ENCODE data around the gene HDAC4.

Gene HDAC4

GRCh38 chr2:239112127-239112774 lies 288.6 kb downstream of the HDAC4 start:
- DNase-seq = no peak

DNA sequence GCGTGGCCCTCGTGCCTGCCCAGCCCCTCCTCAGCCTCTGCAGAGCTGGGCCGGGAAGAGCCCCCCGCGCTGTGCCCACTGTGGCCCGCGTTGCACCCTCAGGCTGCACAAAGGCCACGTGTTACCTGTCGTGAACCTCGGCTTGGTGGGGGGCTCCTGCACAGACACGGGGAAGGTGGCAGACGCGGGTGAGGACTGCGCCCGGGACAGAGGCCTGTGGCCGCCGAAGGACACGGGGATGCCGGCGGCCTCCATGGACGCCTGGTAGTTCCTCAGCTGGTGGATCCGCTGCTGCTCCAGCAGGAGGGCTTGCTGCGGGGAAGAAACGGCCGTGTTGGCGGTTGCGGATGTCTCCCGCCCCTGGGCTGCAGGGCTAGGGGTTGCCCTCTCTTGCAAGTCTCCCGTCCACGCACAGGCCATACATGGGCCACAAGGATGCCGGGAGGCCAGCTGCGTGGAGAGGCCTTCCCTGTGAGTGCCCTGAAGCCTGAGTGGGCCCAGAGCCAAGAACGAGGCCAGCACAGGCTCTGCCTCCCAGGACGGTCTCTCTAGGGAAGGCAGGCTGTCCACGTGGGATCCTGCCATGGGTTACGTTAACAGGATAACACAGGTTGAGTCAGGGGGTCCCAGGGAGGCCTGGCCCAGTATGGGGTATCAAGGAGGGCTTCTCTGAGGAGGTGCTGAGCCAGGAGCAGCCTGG lies 289.3 kb downstream of the HDAC4 start:
- DNase-seq = no peak

DNA sequence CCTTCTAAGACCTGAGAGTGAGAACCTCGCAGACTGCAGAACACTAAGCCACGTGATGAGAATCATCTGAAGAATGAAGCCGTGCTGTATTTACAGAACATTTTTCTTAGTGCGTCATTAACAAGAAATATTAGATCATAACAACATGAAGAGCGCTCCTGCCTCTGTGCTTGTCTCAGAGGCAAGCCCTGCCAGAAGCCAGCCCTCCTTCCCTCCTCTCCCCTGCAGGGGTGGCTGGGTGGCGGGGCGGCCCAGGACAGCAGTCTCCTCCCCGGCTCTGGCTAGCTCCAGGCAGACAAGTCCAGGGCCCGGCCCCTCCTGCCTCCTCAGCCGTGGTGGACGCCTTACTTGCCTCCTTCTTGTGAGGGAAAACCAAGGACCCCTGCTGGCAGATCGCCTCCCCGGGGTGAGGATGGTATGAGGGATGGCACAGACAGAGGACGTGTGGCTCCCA lies 290.2 kb downstream of the HDAC4 start:
- DNase-seq = no peak

DNA sequence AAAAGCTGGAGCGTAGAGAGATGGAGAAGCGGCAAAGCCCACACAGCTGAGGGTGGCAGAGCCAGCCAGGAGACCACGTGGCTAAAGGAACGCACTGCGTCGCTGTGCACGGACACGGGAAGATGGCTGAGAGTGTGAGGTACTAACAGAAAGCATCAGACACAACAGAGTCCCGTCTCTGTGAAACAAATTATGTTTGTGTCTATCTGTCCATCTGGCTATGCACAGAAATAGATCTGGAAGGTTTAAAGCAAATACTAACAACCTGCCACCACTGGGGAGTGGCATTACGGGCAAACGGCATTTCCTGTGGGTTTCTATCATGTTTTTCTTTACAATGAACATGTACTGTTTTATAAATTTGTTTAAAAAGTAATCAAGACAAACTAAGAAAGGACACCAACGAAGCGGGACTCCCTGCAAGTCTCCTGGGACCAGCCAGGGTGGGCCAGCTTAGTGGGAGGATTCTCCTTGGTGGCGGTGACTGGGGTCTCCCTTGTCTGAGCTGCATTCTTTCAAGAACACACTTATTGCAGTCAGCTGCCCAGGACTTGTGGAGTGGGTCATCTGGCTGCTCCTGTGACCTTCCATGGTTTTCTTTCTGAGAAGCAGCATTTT lies 290.8 kb downstream of the HDAC4 start:
- no peak for DNase-seq

DNA sequence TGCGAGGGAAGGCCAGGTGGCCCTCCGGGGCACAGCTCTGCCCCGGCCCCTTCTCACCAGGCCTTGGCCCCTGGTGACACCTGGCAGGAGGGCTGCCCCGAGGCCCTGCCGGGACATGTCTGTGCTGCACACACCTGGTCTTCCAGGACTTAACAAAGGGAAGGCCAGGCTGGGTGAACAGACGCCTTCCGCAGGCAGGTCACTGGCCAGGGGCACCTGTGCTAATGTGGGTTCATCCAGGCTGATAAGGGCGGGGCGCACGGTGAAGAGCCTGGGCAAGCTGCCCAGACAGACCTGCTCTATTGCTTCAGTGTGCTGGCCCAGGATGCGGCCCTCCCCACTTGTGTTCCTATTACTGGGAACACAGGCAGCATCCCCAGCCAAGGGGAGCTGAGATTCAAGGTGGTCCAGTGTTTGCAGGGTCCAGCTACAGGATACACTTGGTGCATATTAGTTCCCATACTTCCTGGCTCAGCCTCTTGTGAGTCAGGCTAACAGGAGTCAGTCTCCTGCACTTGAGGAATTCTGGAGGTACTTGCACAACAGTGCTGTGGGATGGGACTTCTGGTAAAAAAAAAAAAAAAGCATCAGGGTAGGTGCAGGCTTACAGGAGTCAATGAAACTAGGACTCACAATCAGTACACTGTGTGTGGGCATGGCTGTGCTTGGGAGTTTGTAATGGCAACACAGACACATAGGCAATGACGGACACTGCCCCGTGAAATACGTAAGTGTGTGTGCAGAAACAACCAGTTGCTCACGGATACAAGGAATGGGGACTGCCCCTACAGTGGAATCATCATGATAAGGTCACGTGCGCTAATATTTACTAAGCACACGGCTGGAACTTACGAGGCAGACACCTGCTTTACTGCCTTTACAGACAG lies 291.5 kb downstream of the HDAC4 start:
- DNase-seq = peak; percentile 49

GRCh38 chr2:239108459-239108858 lies 292.4 kb downstream of the HDAC4 start:
- DNase-seq = no peak

- DNase-seq = no peak
Observed at GRCh38 chr2:239107936-239108335, 292.9 kb downstream of the HDAC4 start.

DNA sequence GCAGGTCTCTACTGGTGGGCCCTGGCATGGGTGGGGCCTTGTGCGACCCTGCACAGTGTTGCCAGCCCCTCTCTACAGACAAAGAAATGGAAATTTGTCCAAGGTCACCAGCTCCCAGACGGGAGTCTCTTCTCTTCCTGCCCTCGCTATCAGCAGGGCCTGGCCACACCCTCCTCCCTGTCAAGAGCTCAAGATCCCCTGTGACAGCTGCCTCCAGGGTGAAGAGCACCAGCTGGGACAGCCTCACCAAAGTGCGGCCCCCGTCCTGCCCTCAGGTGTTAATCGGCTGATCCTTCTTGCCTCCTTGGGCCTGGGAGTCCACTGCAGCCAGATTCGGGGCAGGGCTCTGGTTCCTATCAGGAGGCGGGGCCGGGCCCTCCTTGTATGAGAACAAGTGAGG lies 293.9 kb downstream of the HDAC4 start:
- no peak for DNase-seq

DNA sequence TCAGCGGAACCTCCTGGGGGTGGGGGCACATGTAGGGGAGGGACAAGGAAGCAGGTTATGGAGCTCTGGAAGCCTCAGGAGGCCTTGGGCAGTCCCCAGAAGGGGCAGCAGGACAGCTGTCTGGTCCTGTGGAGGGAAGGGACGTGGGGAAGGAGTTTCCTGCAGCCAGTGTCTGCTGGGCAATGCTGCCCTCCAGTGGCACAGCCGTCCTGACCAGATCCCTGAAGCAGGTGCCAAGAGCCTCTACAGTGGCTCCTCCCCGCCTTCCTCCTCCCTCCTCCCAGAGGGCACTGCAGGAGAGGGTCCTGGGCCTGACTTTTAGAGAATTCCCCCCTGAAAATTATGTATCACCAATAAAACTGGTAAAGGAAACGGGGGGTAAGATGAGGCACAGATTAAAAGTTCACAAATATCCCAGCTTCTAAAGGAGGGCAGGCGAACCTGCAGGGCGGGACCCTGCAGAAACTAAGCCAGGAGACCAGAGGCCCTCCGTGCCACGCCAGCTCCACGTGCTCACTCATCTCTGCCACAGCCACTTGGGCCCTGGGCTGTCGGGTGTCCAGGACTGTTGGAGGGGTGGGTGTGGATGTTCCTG lies 294.4 kb downstream of the HDAC4 start:
- DNase-seq = peak; percentile 62

GRCh38 chr2:239105234-239105633 lies 295.6 kb downstream of the HDAC4 start:
- no peak for DNase-seq

GRCh38 chr2:239104800-239105199 lies 296.0 kb downstream of the HDAC4 start:
- no peak for DNase-seq

DNA sequence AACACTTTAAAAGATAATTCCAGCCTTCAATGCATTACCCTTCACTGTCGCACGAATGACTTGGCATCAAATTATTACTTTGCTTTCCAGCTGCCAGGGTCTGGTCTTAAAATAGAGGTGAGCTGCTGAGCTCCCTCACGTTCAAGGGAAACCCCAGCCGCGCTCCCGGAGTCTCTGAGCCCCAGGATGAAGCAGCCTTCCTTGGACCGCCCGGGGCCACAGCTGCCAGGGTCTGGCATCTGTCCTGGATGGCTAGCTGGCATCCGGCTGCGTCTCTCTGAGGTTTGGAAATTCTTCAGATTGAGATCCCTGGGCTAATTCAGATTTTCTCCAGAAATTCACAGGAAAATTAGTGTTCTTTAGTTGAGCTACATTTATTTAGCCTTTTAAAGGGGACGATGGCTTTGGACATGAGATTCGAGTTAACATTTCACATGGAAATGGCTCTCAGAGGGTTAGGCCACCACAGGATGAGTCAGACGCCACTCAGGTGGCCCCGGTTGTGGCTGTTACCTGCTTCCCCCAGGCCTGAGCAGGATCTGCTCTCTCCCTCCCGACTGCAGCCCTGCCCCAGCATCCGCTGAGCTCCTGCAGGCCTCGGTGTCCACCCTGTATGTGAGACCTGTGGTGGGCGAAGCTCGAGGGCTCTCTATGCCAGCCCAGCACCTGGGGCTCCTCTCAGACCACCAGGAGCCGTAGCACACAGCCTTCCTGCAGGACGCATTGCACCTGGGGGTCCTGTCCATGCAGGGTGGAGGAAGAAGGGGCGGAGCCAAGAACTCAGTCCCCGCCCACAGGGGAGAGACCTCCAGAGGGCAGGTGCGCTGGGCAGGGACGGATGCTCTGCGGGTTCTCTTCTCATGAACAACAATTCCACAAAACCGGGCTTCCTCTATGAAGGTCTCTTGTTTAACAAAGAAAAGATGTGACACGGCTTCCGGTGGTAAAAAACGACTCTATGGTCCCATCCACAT lies 297.4 kb downstream of the HDAC4 start:
- DNase-seq = no peak

DNA sequence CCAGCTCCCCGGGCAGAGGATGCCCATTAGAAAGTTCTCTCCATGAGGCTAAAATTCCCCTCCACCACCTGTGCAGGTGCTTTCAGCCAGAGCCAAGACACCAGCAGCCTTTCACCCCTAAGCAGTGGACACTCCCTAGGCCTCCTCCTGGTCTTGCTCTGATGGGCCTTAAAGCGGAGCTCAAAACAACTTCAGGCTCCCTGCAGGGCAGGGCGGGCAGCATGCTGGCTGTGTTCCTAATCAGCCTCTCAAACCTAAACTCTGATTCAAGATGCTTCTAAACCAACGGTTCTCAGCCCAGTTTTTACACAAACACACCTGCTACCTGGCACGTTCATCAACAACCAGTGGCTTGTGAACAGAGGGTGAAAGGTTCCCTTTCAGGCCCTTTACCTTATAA lies 298.6 kb downstream of the HDAC4 start:
- DNase-seq = no peak

DNA sequence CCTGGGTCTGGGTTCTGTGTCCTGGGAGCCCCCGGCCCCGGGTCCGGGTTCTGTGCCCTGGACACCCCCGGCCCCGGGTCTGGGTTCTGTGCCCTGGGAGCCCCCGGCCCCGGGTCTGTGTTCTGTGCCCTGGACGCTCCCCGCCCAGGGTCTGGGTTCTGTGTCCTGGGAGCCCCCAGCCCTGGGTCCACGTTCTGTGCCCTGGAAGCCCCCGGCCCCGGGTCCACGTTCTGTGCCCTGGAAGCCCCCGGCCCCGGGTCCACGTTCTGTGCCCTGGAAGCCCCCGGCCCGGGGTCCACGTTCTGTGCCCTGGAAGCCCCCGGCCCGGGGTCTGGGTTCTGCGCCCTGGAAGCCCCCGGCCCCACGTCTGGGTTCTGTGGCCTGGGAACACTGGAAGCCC lies 299.0 kb downstream of the HDAC4 start:
- DNase-seq = no peak

GRCh38 chr2:239101071-239101470 lies 299.7 kb downstream of the HDAC4 start:
- no peak for DNase-seq

- no peak for DNase-seq
Observed at GRCh38 chr2:239099474-239099873, 301.3 kb downstream of the HDAC4 start.

GRCh38 chr2:239098288-239098970 lies 302.4 kb downstream of the HDAC4 start:
- DNase-seq = no peak

DNA sequence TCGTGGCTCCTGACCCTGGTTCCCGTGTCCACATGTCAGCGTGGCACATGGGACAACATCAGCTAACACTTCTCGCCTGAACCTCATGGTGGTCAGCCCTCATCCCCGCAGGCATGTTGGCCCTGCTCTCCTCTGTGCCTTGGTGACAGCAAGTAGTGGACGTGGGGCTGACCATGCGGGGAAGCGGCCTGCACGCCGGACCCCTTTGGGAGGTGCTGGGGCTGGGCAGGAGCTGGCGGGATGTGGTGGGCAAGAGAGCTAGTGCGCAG lies 303.5 kb downstream of the HDAC4 start:
- DNase-seq = no peak

DNA sequence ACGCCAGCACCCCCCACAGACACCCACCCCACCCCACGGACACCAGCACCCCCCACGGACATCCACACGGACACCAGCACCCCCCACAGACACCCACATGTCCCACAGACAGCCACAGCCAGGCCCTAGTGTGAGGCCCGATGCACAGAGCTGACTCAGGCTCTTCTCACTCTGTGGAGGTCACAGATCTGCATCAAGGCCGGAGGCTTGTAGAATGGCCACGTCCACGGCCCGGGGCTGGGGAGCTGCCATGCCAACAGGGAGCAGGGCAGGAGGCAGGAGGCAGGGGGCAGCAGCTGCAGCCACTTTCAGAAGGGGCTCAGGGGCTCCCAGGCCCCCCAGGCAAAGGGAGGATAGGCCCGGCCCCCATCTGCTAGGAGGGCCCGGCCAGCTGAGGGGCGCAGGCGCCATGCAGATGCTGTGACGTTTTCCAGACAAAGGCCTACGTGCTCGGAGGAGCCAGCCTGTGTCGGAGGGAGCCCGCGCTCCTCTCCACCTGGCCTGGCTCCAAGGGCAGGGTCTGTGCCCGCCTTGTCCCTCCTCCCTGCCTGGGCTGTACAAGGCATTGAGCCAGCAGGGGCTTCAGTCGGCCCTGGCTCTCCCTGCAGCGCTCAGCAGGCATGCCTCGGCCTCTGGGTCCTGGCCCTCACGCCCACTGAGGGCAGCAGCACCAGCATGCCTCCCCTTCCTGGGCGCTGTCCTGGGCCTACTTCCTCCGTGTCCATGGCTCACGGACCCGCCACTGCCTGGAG lies 304.0 kb downstream of the HDAC4 start:
- no peak for DNase-seq

- DNase-seq = no peak
Observed at GRCh38 chr2:239095460-239096081, 305.2 kb downstream of the HDAC4 start.
